ENCODE measurements around the gene CDC20B.

- TF ChIP-seq CTCF (IDR thresholded peaks at IDR 0.05; ENCODE audit: insufficient read depth, low read length) (no peak), REST (IDR thresholded peaks at IDR 0.05; ENCODE audit: insufficient replicate concordance, low read depth) (no peak), POLR2AphosphoS5 (IDR thresholded peaks at IDR 0.05; ENCODE audit: low read depth) (no peak), SPI1 (IDR thresholded peaks at IDR 0.05; ENCODE audit: borderline replicate concordance, low read depth) (no peak)
Observed at GRCh38 chr5:55173687-55174230, 782 bp upstream of the CDC20B start.
